OCI-M1 (cell line): ENCODE results near the gene PHACTR1.
"Not testable (repeated sequence)": the region's sequence is repeated elsewhere in the genome, so short reads cannot be mapped to it uniquely, and the experiment has no call there.

ENCODE experiments used
- DNase-seq: peaks from one replicate; lab custom pipeline; 2025; lab: John Stamatoyannopoulos, UW

PHACTR1 gene

DNA sequence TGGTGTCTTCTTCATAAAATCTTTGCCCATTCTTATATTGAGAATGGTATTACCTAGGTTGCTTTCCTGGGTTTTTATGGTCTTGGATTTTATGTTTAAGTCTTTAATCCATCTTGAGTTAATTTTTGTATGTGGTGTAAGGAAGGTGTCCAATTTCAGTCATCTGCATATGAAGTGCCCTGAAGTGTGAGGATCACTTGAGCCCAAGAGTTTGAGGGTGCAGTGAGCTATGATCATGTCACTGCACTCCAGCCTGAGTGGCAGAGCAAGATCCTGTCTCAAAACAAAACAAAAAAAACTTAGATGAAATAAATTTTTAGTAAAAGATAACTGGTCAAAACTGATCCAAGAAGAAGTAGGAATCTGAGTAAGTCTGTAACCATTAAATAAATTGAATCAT is 396.4 kb downstream of the PHACTR1 start:
- DNase-seq: no peak

- DNase-seq: no peak
These were observed 396.8 kb downstream of the PHACTR1 start for GRCh38 chr6:13113376-13113775.

GRCh38 chr6:13113981-13114593 is 397.5 kb downstream of the PHACTR1 start:
- DNase-seq: peak; percentile 9

- DNase-seq: peak; percentile 61
These were observed 399.6 kb downstream of the PHACTR1 start for GRCh38 chr6:13116155-13116554.

GRCh38 chr6:13117570-13117969 is 401.0 kb downstream of the PHACTR1 start:
- DNase-seq: no peak

DNA sequence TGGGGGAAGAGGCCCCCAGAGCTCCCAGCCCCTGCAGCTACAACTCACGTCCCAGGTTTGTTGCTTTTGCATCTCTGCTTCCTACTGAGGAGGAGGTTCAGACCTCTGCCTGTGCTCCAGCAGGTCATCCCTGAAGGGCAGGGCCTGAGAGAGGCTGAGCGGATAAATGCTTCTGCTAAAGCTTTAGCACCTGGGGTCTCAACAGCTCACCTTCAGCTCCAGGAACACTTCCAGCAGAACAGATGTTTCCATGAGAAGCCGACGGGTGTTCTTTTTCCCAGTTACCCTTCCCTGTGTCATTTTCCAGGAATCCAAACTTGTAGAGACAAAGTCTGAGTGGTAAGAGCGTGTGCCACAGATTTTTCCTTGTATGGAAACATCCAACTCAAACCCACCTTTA is 403.0 kb downstream of the PHACTR1 start:
- DNase-seq: no peak

GRCh38 chr6:13120483-13121482 is 404.2 kb downstream of the PHACTR1 start:
- peak; percentile 11 for DNase-seq

- DNase-seq: no peak
These were observed 407.6 kb downstream of the PHACTR1 start for GRCh38 chr6:13124131-13124530.

DNA sequence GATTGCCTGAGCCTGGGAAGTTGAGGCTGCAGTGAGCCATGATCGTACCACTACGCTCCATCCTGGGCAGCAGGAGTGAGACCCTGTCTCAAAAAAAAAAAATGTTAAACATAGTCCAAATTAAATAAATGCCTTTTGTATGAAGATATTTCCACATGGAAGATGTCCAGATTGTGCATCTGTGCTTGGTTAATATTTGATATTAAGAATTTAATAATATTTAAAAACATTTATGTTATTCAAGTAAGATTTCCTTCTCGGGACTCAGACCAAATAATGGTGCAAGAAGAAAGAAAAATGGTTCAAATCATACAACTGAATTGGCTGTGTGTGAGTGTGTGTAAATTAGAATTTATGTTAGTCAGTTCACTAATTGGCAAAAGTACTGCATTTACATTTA is 409.3 kb downstream of the PHACTR1 start:
- no peak for DNase-seq

GRCh38 chr6:13131935-13132661 is 415.5 kb downstream of the PHACTR1 start:
- no peak for DNase-seq

GRCh38 chr6:13133894-13134293 is 417.3 kb downstream of the PHACTR1 start:
- not testable (repeated sequence) for DNase-seq

- DNase-seq: no peak
These were observed 418.6 kb downstream of the PHACTR1 start for GRCh38 chr6:13135152-13135551.

DNA sequence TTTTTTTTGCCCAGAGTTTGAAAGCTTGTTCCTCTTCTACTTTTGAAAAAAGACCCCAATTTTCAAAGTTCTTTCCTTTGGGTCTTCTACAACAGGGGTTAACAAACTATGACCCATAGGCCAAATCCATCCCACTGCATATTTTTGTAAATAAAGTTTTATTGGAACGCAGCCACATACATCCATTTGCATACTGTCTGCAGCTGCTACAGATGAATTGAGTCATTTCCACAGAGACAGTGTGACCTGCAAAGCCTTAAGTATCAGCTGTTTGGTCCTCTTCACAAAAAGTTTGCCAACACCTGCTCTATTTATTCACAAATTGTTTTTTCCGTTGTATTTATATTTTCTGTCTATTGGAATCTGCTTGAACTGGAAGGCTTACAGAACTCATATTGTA is 422.6 kb downstream of the PHACTR1 start:
- DNase-seq: no peak

DNA sequence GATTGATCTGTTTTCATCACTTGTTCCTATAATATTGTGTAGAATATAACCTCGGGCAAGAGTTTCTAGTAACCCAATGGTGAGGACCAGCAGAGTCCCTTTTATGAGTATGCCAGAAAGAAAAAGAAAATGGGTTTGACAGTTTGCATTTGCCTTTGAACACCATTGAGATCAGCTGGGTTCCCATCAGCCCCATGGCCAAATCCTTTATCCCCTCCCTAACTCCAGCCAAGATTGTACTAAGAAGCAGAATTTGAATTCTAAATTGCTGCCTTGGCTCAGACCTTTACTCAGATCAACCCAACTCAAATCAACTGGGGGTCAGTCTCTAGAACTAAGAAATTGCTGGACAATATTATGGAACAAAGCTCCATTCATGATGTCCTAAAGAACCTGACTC is 424.4 kb downstream of the PHACTR1 start:
- no peak for DNase-seq

GRCh38 chr6:13141387-13141786 is 424.8 kb downstream of the PHACTR1 start:
- no peak for DNase-seq

GRCh38 chr6:13142611-13143010 is 426.0 kb downstream of the PHACTR1 start:
- no peak for DNase-seq

GRCh38 chr6:13146442-13146841 is 429.9 kb downstream of the PHACTR1 start:
- no peak for DNase-seq

DNA sequence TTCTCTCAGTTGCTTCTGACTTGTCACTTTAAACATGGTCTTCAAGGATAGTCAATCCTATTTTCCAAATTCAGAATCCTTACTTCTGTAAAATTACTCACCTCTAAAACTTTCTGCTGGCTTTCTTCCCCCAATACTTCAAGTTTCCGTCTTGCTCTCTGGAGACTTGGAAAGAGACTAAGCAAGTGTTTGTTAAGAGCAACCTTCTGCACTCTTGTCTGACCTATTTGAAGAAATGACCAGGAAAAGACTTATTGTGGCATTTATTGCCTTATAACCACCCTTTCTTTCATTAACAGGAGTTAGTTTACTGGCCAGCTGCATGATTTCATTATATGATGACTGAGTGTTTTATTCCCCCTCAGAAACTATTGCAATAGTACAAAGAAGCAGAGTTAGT is 430.8 kb downstream of the PHACTR1 start:
- DNase-seq: no peak

DNA sequence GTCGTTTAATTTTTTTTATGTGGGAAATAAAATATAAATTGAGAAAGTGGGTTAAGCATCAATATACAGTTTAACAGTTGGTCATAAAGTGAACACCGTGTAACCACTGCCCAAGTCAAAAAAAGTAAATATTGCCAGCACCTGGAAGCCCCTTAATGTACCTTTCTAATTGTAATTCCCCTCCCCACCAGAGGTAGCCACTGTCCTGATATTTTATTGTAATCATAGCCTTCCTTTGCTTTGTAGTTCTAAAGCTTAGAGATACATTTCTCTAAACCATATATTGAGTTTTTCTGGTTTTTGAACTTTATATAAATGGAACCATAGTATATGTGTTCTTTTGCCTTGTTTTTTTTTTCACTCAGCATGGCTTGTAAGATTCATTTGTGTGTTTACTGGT is 431.2 kb downstream of the PHACTR1 start:
- no peak for DNase-seq

GRCh38 chr6:13152764-13153163 is 436.2 kb downstream of the PHACTR1 start:
- DNase-seq: no peak

GRCh38 chr6:13156381-13156780 is 439.8 kb downstream of the PHACTR1 start:
- no peak for DNase-seq

DNA sequence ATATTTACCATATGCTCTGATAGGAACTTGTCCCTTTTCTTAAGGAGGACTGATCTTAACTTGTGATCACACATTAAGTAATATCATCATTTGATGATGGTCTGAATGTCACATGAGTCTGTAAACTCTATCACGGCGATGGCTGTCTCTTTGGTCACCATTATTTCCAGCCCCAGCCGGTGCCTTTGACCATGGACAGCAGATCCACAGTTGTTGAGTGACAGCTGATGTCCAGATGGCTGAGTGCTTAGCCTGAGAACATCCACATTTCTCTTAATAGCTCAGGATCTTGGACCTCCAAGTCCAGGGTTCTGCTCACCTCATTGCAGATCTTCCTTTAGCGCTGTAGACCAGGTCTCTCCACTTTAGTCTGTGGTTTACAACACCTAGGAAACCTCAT is 440.7 kb downstream of the PHACTR1 start:
- DNase-seq: no peak

DNA sequence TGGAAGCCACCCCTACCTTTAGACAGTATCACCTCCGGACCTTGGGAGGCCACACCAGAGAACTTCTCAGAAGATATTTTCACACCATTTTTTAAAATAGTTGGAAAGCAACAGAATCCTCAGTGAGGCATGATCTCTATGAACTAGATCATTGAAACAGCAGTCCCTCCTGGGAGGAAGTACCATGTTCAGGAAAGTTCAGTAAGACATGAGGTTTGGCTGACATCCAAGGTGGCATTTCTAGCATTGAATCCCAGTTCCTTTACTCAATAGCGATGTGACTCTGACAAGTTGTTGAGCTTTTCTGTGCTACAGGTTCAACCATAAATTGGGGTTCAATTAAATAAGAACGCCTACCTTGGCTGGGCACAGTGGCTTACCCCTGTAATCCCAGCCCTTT is 442.7 kb downstream of the PHACTR1 start:
- DNase-seq: peak; percentile 23
